ENCODE measurements around the gene OR4B1. TPM values are rescaled to one million over a fixed set of nuclear protein-coding genes. Genes with fewer than 3 reads are reported as not detected.
A peak's percentile ranks its signal among the peaks of the same experiment; 100 is the strongest.

Gene OR4B1
- total RNA-seq, 1 experiment from 2014 or later = not detected

DNA sequence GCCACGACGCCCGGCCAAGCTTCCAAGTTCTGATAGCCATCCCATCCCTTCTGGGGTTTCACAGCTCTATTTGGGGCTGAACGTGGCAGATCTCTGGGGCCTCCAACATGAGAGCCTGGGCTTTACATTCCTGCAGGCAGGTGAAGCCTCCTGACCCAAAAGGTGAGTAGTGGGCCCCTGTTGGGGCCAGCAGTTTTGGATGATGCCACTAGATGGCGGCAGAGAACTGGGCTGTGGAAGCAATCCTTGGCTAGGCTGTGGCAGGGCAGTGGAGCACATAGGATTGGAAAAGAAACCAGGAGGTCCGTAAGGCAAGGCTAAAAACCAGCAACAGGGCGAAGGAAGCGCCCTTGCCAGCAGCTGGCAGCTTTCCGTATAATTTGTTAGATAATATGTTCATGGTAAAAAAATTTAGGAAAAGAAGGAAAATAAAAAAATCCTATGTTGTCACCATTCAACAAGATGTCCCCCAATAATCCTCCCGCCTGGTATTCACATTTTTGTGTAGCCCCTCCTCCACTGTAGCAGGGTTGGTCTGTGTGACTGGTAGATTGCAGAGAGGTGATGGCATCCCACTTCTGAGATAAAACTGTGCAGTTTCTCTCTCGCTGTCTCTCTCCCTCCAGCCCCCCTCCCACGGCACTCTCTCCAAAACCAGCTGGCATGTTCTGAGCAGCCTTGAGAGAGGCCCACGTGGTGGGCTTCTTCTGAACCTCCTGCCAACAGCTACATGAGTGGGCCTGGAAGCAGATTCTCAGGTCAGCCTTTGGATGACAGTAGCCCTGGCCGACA is 43.6 kb upstream of the OR4B1 start:
- no TSS peak for BruUV-seq (replicated peaks)
- CTCF ChIA-PET = interaction anchor here (0.6 to 0.9 kb wide), 2 partner anchors 42 to 1822 kb away, joined by 3 read pairs; no protein-coding TSS in a partner anchor
- peak overlapping the region; percentile 0 for H3K4me3 ChIP-seq (ENCODE audit: low read depth, low read length, poor library complexity, severe bottlenecking)

DNA sequence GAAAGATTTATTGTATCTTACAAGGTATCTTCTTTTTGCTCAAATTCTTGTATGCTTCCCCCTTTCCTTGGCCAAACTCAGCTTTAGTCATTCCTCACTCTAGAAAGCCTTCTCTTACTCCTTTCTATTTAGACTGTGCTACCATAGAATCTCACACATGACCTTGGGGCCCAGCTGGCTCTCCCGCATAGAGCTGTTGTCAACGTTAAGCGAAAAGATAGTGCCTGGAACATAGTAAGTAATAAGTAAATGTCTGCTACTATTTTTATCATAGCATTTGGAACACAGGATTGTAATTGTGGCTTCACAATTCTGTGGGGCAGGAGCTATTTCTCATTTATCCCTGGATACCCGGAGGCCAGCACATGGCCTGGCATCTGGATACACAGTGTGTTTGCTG is 38.9 kb upstream of the OR4B1 start:
- no peak for DNase-seq (ENCODE audit: low spot score)

More for the DNA sequence above, 43.6 kb upstream of the OR4B1 start:
- intact Hi-C loops (cut with micrococcal nuclease; ENCODE audit: unreplicated experiment) = loop anchor here (2.0 to 10.0 kb wide), 8 partner anchors 134 to 1824 kb away; partner anchors contain the start of gene OR4S1
- Histone ChIP-seq H3K4me1 (ENCODE audit: insufficient read depth, low read length, poor library complexity, severe bottlenecking) (no peaks in the 10 kb centered on the region), H3K9me3 (ENCODE audit: low read depth, low read length, poor library complexity, severe bottlenecking) (no peaks in the 10 kb centered on the region), H3K36me3 (ENCODE audit: insufficient read depth, low read length, poor library complexity, severe bottlenecking) (no peaks in the 10 kb centered on the region), H3K27ac (ENCODE audit: low read depth, low read length, poor library complexity, severe bottlenecking) (no peak overlapping the region), H3K27me3 (replicated peaks; ENCODE audit: insufficient read depth, low read depth, low read length, poor library complexity) (no peaks in the 10 kb centered on the region)
- TF ChIP-seq, protein P1, sequence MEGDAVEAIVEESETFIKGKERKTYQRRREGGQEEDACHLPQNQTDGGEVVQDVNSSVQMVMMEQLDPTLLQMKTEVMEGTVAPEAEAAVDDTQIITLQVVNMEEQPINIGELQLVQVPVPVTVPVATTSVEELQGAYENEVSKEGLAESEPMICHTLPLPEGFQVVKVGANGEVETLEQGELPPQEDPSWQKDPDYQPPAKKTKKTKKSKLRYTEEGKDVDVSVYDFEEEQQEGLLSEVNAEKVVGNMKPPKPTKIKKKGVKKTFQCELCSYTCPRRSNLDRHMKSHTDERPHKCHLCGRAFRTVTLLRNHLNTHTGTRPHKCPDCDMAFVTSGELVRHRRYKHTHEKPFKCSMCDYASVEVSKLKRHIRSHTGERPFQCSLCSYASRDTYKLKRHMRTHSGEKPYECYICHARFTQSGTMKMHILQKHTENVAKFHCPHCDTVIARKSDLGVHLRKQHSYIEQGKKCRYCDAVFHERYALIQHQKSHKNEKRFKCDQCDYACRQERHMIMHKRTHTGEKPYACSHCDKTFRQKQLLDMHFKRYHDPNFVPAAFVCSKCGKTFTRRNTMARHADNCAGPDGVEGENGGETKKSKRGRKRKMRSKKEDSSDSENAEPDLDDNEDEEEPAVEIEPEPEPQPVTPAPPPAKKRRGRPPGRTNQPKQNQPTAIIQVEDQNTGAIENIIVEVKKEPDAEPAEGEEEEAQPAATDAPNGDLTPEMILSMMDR (conservative IDR thresholded peaks at IDR 0.05; ENCODE audit: low read depth, low read length) = peak; percentile 100
- TF ChIP-seq EZH2 (IDR thresholded peaks at IDR 0.05; ENCODE audit: borderline replicate concordance, low read depth, low read length, poor library complexity, severe bottlenecking) = no peak
- POLR2A ChIA-PET (ENCODE audit: low non-redundant PET) = interaction anchor here (0.7 kb wide), 1 partner anchor 10 kb away, joined by 3 read pairs; no protein-coding TSS in a partner anchor
- DNase-seq (ENCODE audit: low spot score) = peak; percentile 88

DNA sequence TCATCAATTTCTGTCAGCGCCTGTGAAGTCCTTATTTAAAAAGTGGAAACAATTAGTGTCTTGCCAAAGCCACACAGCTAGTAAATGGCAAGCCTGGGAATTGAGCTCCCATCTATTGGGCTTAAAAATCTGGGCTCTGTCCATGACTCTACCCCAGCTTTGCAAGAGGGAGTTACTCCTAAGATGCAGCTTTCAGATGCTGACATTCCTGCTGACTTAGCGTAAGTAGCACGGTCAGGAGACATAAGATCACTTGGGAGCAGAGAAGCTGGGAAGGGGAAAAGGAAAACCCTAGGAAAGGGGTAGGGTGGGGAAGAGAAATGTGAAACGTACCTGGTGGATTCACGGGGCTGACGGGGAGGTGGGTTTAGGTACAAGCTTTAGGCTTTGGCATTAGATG is 36.0 kb upstream of the OR4B1 start:
- Histone ChIP-seq H3K9me3 (ENCODE audit: low read depth, low read length, poor library complexity, severe bottlenecking) (no peaks in the 10 kb centered on the region), H3K27me3 (replicated peaks; ENCODE audit: insufficient read depth, low read depth, low read length, poor library complexity) (no peaks in the 10 kb centered on the region), H3K36me3 (ENCODE audit: insufficient read depth, low read length, poor library complexity, severe bottlenecking) (no peaks in the 10 kb centered on the region), H3K27ac (ENCODE audit: low read depth, low read length, poor library complexity, severe bottlenecking) (no peak overlapping the region), H3K4me1 (ENCODE audit: insufficient read depth, low read length, poor library complexity, severe bottlenecking) (no peaks in the 10 kb centered on the region), H3K4me3 (ENCODE audit: low read depth, low read length, poor library complexity, severe bottlenecking) (no peak overlapping the region)
- ChIA-PET CTCF (no interaction called here), POLR2A (ENCODE audit: low non-redundant PET) (no interaction called here)
- intact Hi-C loops (cut with micrococcal nuclease; ENCODE audit: unreplicated experiment) = loop anchor here (1.0 kb wide), 1 partner anchor 9 kb away; no protein-coding TSS in a partner anchor
- no TSS peak for BruUV-seq (replicated peaks)
- TF ChIP-seq, protein P1 (conservative IDR thresholded peaks at IDR 0.05; ENCODE audit: low read depth, low read length) = no peak
- no peak for TF ChIP-seq EZH2 (IDR thresholded peaks at IDR 0.05; ENCODE audit: borderline replicate concordance, low read depth, low read length, poor library complexity, severe bottlenecking)
- no peak for DNase-seq (ENCODE audit: low spot score)

More for the DNA sequence above, 38.9 kb upstream of the OR4B1 start:
- no peak overlapping the region for H3K4me3 ChIP-seq (ENCODE audit: low read depth, low read length, poor library complexity, severe bottlenecking)
- H3K36me3 ChIP-seq (ENCODE audit: insufficient read depth, low read length, poor library complexity, severe bottlenecking) = no peaks in the 10 kb centered on the region
- CTCF ChIA-PET = interaction anchor here (0.6 kb wide), 1 partner anchor 215 kb away, joined by 3 read pairs; no protein-coding TSS in a partner anchor
- intact Hi-C loops (cut with micrococcal nuclease; ENCODE audit: unreplicated experiment) = loop anchor here (10.0 kb wide), 2 partner anchors 337 to 1107 kb away; no protein-coding TSS in a partner anchor
- no peaks in the 10 kb centered on the region for H3K4me1 ChIP-seq (ENCODE audit: insufficient read depth, low read length, poor library complexity, severe bottlenecking)
- no peaks in the 10 kb centered on the region for H3K27me3 ChIP-seq (replicated peaks; ENCODE audit: insufficient read depth, low read depth, low read length, poor library complexity)
- H3K9me3 ChIP-seq (ENCODE audit: low read depth, low read length, poor library complexity, severe bottlenecking) = no peaks in the 10 kb centered on the region
- BruUV-seq (replicated peaks) = no TSS peak
- H3K27ac ChIP-seq (ENCODE audit: low read depth, low read length, poor library complexity, severe bottlenecking) = no peak overlapping the region
- TF ChIP-seq, protein P1 (conservative IDR thresholded peaks at IDR 0.05; ENCODE audit: low read depth, low read length) = no peak
- TF ChIP-seq EZH2 (IDR thresholded peaks at IDR 0.05; ENCODE audit: borderline replicate concordance, low read depth, low read length, poor library complexity, severe bottlenecking) = no peak
- POLR2A ChIA-PET (ENCODE audit: low non-redundant PET) = interaction anchor here (0.6 kb wide), 1 partner anchor 21 kb away, joined by 6 read pairs; no protein-coding TSS in a partner anchor
